SK-N-SH (cell line): ENCODE data around the gene NANOS3. TPM values are rescaled to one million over a fixed set of nuclear protein-coding genes. Genes with fewer than 3 reads are reported as not detected.

Experiments
- polyA plus RNA-seq, 3 experiments: library from polyadenylated mRNA; depleted of rRNA; stranded (reverse); fragments of >200 nt; gene quantifications; 2 replicates each; pipeline ENCODE4 v1.2.3, GENCODE V29; 2012
- small RNA-seq, 7 experiments: library from RNA; depleted of rRNA; stranded (forward); fragments of <200 nt; gene quantifications; one replicate each; pipeline ENCODE3, GENCODE V24; 2012

NANOS3 gene
- polyA plus RNA-seq, 1 of the 3 experiments (the other 2 are of a cell fraction): 0.53 TPM

Small RNA genes lying within 50 kb of the gene (small RNA-seq; reads per million reads assigned to genes)
- 29.2 to 891 (median 431) reads per million in 7 experiments for gene MIR181C
- gene MIR181D: 16.2 to 1,102 (median 648) reads per million in 7 experiments

Other genes starting within 250 kb of the NANOS3 start
- 49.6 and 56.8 TPM in 2 replicates for gene MRI1, start 112.6 kb upstream of the NANOS3 start, polyA plus RNA-seq (2012; rRNA removed)
- 470 and 554 TPM in 2 replicates for gene C19orf53, start 102.7 kb upstream of the NANOS3 start, polyA plus RNA-seq (2012; rRNA removed)
- 3.5 and 4.7 TPM in 2 replicates for gene ZSWIM4, start 81.7 kb upstream of the NANOS3 start, polyA plus RNA-seq (2012; rRNA removed)
- gene BRME1, start 29.0 kb downstream of the NANOS3 start, polyA plus RNA-seq (2012; rRNA removed): 1.5 and 1.8 TPM in 2 replicates
- 18.7 and 24.2 TPM in 2 replicates for gene CC2D1A, start 29.1 kb downstream of the NANOS3 start, polyA plus RNA-seq (2012; rRNA removed)
- gene PODNL1, start 61.3 kb downstream of the NANOS3 start, polyA plus RNA-seq (2012; rRNA removed): 4.2 and 7.5 TPM in 2 replicates
- 36.7 and 55.6 TPM in 2 replicates for gene DCAF15, start 75.4 kb downstream of the NANOS3 start, polyA plus RNA-seq (2012; rRNA removed)
- 0.54 and 1.5 TPM in 2 replicates for gene RFX1, start 129.2 kb downstream of the NANOS3 start, polyA plus RNA-seq (2012; rRNA removed)
- gene RLN3, start 151.0 kb downstream of the NANOS3 start, polyA plus RNA-seq (2012; rRNA removed): not detected in 2 replicates
- gene IL27RA, start 154.6 kb downstream of the NANOS3 start, polyA plus RNA-seq (2012; rRNA removed): 9.3 TPM in 2 replicates
- 5.2 and 5.5 TPM in 2 replicates for gene PALM3, start 184.9 kb downstream of the NANOS3 start, polyA plus RNA-seq (2012; rRNA removed)
- gene MISP3, start 195.7 kb downstream of the NANOS3 start, polyA plus RNA-seq (2012; rRNA removed): 1.6 and 2.6 TPM in 2 replicates
- not detected in 2 replicates for gene C19orf67, start 208.6 kb downstream of the NANOS3 start, polyA plus RNA-seq (2012; rRNA removed)
- 11.7 and 19.0 TPM in 2 replicates for gene SAMD1, start 213.6 kb downstream of the NANOS3 start, polyA plus RNA-seq (2012; rRNA removed)
- gene PRKACA, start 240.6 kb downstream of the NANOS3 start, polyA plus RNA-seq (2012; rRNA removed): 17.2 and 48.4 TPM in 2 replicates